HG02885 (cell line): ENCODE measurements around the gene MUC5B.

Experiments
- ATAC-seq: cut with Tn5 transposase; IDR thresholded peaks from one replicate; pipeline ENCODE4 v1.9.1; 2021; ENCODE audit warnings: mild to moderate bottlenecking; ENCODE audit not compliant: unreplicated experiment, poor library complexity

The MUC5B gene

GRCh38 chr11:1230456-1231395 is 7.9 kb downstream of the MUC5B start:
- ATAC-seq = no peak

DNA sequence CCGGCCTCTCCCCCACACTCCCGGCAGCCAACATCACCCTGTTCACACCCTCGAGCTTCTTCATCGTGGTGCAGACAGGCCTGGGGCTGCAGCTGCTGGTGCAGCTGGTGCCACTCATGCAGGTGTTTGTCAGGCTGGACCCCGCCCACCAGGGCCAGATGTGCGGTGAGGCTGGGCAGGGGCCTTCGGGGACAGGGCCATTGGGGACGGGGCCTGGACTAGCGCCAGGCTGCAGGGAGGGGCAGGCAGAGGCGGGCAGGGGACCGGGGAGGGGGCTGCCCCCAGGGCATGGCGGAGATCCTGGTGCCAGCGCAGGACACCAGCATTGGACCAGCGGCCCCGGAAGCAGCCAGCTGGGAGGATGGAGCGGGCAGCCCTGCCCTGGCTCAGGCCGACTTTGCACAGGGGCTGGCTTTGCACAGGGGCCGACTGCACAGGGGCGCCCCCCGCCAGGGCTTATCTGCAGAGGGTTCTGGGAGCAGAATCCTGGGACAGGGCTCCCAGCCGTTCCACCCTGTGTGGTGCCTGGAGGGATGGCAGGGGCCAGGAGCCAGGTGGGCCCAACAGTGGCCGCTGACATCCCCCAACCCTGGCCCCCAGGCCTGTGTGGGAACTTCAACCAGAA is 8.6 kb downstream of the MUC5B start:
- no peak for ATAC-seq

DNA sequence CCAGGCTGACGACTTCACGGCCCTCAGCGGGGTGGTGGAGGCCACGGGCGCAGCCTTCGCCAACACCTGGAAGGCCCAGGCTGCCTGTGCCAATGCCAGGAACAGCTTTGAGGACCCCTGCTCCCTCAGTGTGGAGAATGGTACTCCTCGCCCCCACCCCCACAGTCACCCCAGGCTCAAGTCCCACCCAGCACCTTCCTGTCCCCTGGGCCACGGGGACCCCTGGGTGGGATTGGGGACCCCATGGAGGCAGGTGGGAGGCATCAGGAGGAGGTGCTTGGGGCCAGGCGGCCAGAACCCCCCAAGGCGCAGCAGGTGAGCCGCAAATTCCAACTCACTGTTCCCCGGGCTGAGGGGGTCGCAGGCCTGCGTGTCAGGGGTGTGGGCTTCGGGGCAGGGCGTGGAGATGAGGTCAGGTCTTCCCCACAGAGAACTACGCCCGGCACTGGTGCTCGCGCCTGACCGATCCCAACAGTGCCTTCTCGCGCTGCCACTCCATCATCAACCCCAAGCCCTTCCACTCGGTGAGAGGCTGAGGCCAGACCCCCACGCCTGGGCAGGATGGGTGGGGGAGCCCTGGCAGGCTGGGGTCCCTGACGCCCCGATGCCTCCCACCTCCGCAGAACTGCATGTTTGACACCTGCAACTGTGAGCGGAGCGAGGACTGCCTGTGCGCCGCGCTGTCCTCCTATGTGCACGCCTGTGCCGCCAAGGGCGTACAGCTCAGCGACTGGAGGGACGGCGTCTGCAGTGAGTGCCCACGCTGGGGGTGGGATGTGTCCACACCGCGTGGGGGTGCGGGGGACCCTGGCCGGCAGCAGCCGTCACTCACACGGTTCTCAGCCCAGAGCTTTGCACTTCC is 9.4 kb downstream of the MUC5B start:
- ATAC-seq = no peak

GRCh38 chr11:1232883-1233321 is 10.0 kb downstream of the MUC5B start:
- no peak for ATAC-seq

GRCh38 chr11:1233351-1234053 is 10.6 kb downstream of the MUC5B start:
- no peak for ATAC-seq

DNA sequence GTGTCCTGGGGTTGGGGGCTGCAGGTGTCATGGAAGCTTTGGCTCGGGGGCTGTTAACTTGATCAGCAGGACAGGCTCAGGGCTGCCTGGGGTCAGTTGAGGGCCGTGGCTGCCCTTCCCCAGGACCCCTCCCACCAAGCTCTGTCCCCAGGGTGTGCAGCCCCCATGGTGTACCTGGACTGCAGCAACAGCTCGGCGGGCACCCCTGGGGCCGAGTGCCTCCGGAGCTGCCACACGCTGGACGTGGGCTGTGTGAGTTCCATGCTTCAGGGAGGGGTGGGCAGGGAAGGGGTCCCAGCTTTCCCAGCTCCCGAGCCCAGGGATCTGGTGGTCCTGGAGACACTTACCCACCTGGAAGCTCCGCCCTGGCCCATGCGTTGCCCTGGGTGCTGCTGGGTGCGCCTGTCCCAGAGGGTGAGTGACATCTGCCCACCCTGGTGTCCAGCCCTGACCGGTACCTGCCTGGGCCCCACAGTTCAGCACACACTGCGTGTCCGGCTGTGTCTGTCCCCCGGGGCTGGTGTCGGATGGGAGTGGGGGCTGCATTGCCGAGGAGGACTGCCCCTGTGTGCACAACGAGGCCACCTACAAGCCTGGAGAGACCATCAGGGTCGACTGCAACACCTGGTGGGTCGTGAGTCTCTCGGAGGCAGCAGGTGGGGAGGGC is 11.3 kb downstream of the MUC5B start:
- no peak for ATAC-seq

- ATAC-seq = no peak
Observed at GRCh38 chr11:1234771-1235305, 12.0 kb downstream of the MUC5B start.

- ATAC-seq = no peak
Observed at GRCh38 chr11:1235306-1235900, 12.5 kb downstream of the MUC5B start.

GRCh38 chr11:1235901-1236315 is 13.0 kb downstream of the MUC5B start:
- ATAC-seq = no peak

- ATAC-seq = no peak
Observed at GRCh38 chr11:1236316-1237127, 13.7 kb downstream of the MUC5B start.

DNA sequence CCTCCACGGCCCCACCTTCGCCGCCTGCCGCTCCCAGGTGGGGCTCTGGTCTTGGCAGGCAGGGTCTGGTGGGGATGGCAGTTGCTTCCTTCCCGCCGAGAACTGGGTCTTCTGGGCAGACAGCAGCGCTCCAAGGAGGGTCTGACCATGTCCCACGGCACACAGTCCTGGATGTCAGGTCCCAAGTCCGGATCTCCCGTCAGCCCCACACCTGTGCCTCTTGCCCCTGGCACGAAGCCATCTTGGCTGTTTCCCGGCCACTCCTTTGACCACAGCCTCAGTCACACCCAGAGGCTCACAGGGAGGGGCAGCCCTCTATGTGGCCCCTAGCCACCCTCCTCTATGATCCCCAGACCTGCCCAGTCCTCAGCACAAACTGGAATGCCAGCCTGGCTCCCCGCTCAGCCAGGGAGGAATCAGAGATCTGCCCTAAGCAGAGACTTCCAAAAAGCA is 14.3 kb downstream of the MUC5B start:
- ATAC-seq = no peak

DNA sequence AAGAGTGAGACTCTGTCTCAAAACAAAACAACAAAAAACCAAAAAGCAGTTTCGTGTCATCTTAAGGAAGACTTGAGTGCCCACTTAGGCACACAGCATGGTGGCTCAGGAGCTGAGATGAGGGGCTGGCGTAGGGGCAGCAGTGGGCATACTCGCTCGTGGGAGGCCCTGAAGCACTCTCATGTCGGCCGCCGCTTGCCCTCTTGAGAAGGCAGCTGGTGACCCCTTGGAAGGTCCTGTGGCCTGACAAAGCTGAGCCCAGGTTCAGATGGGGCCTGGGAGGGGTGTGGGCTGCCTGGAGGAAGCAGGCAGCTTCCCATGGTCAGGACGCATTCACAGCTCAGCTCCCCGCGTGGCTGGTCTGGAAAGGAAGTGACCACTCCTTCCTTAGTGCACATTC is 15.0 kb downstream of the MUC5B start:
- ATAC-seq = no peak

GRCh38 chr11:1238767-1239595 is 16.1 kb downstream of the MUC5B start:
- no peak for ATAC-seq

DNA sequence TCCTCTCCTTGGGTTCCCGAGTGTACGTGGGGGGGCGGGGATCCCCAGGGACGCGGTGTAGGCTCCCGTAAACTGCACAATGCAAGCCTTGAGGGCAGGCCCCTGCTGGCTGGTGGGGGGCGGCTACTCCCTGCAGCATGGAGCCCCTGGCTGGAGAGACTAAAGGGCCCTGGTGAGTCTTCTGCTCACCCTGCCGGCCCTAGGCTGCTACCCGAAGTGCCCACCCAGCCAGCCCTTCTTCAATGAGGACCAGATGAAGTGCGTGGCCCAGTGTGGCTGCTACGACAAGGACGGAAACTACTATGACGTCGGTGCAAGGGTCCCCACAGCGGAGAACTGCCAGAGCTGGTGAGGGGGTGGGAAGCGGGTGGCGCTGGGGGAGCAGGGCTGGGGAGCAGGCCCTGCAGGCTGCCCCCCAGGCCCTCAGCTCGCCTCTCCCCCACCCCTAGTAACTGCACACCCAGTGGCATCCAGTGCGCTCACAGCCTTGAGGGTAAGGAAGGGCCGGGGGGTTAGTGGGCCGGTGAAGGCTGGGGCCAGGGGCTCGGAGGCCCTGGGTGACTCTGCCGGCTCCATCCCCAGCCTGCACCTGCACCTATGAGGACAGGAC is 16.8 kb downstream of the MUC5B start:
- no peak for ATAC-seq

DNA sequence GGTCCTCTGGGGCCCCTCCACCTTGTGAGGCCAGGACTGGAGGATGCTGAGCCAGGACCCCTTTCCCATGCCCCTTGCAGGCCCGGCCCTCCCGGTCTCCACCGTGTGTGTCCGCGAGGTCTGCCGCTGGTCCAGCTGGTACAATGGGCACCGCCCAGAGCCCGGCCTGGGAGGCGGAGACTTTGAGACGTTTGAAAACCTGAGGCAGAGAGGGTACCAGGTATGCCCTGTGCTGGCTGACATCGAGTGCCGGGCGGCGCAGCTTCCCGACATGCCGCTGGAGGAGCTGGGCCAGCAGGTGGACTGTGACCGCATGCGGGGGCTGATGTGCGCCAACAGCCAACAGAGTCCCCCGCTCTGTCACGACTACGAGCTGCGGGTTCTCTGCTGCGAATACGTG is 17.9 kb downstream of the MUC5B start:
- ATAC-seq = no peak

GRCh38 chr11:1241706-1242105 is 18.8 kb downstream of the MUC5B start:
- ATAC-seq = no peak

DNA sequence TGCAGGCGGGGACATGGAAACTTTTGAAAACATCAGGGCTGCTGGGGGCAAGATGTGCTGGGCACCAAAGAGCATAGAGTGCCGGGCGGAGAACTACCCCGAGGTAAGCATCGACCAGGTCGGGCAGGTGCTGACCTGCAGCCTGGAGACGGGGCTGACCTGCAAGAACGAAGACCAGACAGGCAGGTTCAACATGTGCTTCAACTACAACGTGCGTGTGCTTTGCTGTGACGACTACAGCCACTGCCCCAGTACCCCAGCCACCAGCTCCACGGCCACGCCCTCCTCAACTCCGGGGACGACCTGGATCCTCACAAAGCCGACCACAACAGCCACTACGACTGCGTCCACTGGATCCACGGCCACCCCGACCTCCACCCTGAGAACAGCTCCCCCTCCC is 19.4 kb downstream of the MUC5B start:
- no peak for ATAC-seq
